ENCODE results near the gene TMTC3. TPM values are rescaled to one million over a fixed set of nuclear protein-coding genes. Genes with fewer than 3 reads are reported as not detected.

TMTC3 gene
- total and polyA plus RNA-seq, 2 of the 8 experiments (the other 6 are each of a cell fraction or from before 2014, with no cell fraction given) = 7.0 to 45.1 TPM

GRCh38 chr12:88092771-88093170 is 49.3 kb upstream of the TMTC3 start:
- Histone ChIP-seq H3K18ac (ENCODE audit: extremely low read depth, low read length) (no peak overlapping the region), H3K4me3 (ENCODE audit: extremely low read depth in 1 of 4, insufficient read depth in 2 of 4, low read depth in 3 of 4, low read length in 4 of 4) (no peak overlapping the region), H3K79me2 (ENCODE audit: control insufficient read depth in 1 of 2, insufficient read depth in 2 of 2, low read length in 2 of 2) (no peaks in the 10 kb centered on the region), H3K79me1 (ENCODE audit: low read depth, low read length) (no peaks in the 10 kb centered on the region), H4K20me1 (replicated peaks in 1 of 2; ENCODE audit: control insufficient read depth in 1 of 2, insufficient read depth in 2 of 2, low read length in 2 of 2) (no peaks in the 10 kb centered on the region), H2BK12ac (ENCODE audit: low read depth, low read length) (no peak overlapping the region), H4K91ac (replicated peaks; ENCODE audit: insufficient read length, low read length) (no peak overlapping the region), H2BK20ac (ENCODE audit: low read length) (no peak overlapping the region), H4K8ac (ENCODE audit: extremely low read depth, insufficient read depth, low read length) (no peak overlapping the region), H3K4me2 (ENCODE audit: insufficient read depth in 1 of 2, low read depth in 2 of 2, low read length in 2 of 2) (no peak overlapping the region), H2BK15ac (ENCODE audit: low read length) (no peak overlapping the region), H2BK120ac (replicated peaks; ENCODE audit: low read depth, low read length) (no peak overlapping the region), H3K4ac (replicated peaks; ENCODE audit: insufficient read length, low read depth, low read length) (no peak overlapping the region), H3K9ac (replicated peaks in 1 of 4; ENCODE audit: extremely low read depth in 1 of 4, low read depth in 3 of 4, low read length in 3 of 4) (no peak overlapping the region), H2AK5ac (ENCODE audit: low read depth, low read length) (no peak overlapping the region), H3K23me2 (ENCODE audit: low read depth, low read length) (no peaks in the 10 kb centered on the region), H2BK5ac (ENCODE audit: low read depth, low read length) (no peak overlapping the region), H2AFZ (ENCODE audit: low read length) (no peak overlapping the region), H3K27ac (ENCODE audit: low read depth, low read length) (no peak overlapping the region), H4K5ac (ENCODE audit: insufficient read length, low read depth, low read length) (no peak overlapping the region), H3K14ac (ENCODE audit: insufficient read length) (no peak overlapping the region), H3K23ac (ENCODE audit: insufficient read length) (no peak overlapping the region), H3K27me3 (replicated peaks in 1 of 4; ENCODE audit: control insufficient read depth in 3 of 4, extremely low read depth in 1 of 4, insufficient read depth in 3 of 4, low read length in 3 of 4) (no peaks in the 10 kb centered on the region), H3K56ac (replicated peaks; ENCODE audit: insufficient read length, low read depth, low read length) (no peak overlapping the region), H3K9me3 (ENCODE audit: insufficient read depth in 2 of 2, low read depth in 1 of 2, low read length in 1 of 2) (no peaks in the 10 kb centered on the region), H3K4me1 (replicated peaks in 1 of 4; ENCODE audit: control insufficient read depth in 3 of 4, insufficient read depth in 4 of 4, low read length in 3 of 4) (no peaks in the 10 kb centered on the region), H3K36me3 (ENCODE audit: control insufficient read depth in 2 of 4, insufficient read depth in 4 of 4, low read length in 3 of 4) (peaks cover 0 to 5% (median 3%) of the 10 kb centered on the region in 4 experiments; a peak in 3 of 8 replicates)
- CTCF ChIA-PET (ENCODE audit: partially characterized antibody) = no interaction called here
- DNase-seq (ENCODE audit: low read depth in 1 of 2, low spot score in 2 of 2) = no peak
- no peak for FAIRE-seq
- POLR2A ChIA-PET (ENCODE audit: partially characterized antibody) = no interaction called here
- TF ChIP-seq MAFK (IDR thresholded peaks at IDR 0.05; ENCODE audit: low read depth, low read length) (no peak), NANOG (IDR thresholded peaks at IDR 0.05; ENCODE audit: insufficient read depth, low read depth, low read length, poor library complexity, severe bottlenecking) (no peak), CEBPB (IDR thresholded peaks at IDR 0.05; ENCODE audit: low read depth, low read length) (no peak), HDAC6 (IDR thresholded peaks at IDR 0.05; ENCODE audit: low read depth, low read length) (no peak), CTCF (IDR thresholded peaks at IDR 0.05; ENCODE audit: control extremely low read depth in 1 of 3, insufficient read depth in 1 of 3, low read depth in 1 of 3, low read length in 3 of 3) (no peak), KDM1A (IDR thresholded peaks at IDR 0.05; ENCODE audit: borderline replicate concordance, low read length) (no peak), MAX (IDR thresholded peaks at IDR 0.05) (no peak), CREB1 (IDR thresholded peaks at IDR 0.05) (no peak), E2F6 (IDR thresholded peaks at IDR 0.05) (no peak), SP2 (IDR thresholded peaks at IDR 0.05; ENCODE audit: low read length) (no peak), HDAC2 (IDR thresholded peaks at IDR 0.05; ENCODE audit: borderline replicate concordance in 1 of 2, low read depth in 2 of 2, low read length in 2 of 2) (no peak), POLR2A (IDR thresholded peaks at IDR 0.05; ENCODE audit: control extremely low read depth in 1 of 2, low read depth in 2 of 2, low read length in 2 of 2) (no peak), BRCA1 (IDR thresholded peaks at IDR 0.05; ENCODE audit: low read depth, low read length) (no peak)

All from H1 (cell line).